Panc1 (cell line): ENCODE data around the gene MOXD1.

Experiments
- CTCF ChIP-seq: fragments of 450-650 bp; IDR thresholded peaks from 2 replicates; pipeline ENCODE4 v1.5.1; 2017; ENCODE audit warnings: mild to moderate bottlenecking
- POLR2AphosphoS5 ChIP-seq: IDR thresholded peaks from 2 replicates; pipeline ENCODE4 v1.6.1; 2012; ENCODE audit warnings: mild to moderate bottlenecking, low read depth, low read length, moderate library complexity

DNA sequence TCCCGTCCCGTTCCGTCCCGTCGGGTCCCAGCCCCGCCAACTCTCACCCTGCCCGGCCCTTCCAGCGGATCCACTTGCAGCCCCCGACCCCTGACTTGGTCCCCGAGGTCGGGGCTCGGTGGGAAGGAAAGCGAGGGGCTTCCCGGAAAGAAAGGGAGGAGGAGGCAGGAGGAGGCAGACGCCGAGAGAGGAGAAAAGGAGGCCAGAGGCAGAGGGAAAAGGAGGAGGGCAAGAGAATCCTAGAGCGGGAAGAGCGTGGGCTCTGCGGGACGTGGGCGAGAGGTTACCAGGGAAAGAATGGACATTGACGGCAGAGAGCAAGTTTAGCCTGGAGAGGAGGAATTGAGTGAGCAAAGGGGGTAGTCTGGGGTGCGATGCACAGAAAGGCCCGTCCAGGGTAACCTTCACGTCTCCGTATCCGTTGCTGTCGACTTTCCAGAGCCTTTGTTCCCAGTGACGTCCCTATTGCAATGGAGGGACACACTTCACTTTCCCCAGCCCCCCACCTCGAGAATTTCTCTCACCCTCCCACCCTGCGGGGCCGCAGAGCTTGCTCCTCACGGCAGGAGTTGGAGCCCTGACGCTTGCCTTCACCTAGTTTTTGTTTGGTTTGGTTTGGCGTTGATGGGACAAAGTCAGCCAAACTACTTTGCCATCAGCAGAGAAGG, 477 bp upstream of the MOXD1 start:
- TF ChIP-seq CTCF (no peak), POLR2AphosphoS5 (no peak)
